Measurements from ENCODE around the gene LCE2A. TPM values are rescaled to one million over a fixed set of nuclear protein-coding genes. Genes with fewer than 3 reads are reported as not detected.
"Not testable (repeated sequence)": the region's sequence is repeated elsewhere in the genome, so short reads cannot be mapped to it uniquely, and the experiment has no call there.

Gene LCE2A, protein sequence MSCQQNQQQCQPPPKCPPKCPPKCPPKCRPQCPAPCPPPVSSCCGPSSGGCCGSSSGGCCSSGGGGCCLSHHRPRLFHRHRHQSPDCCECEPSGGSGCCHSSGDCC
- 2.5 and 3.3 TPM in 2 replicates for total RNA-seq (2014; rRNA removed; shearing (Covaris generic))
- 2.6 and 5.1 TPM in 2 replicates for polyA plus RNA-seq (2015; cell fraction: cytosol; rRNA removed)
- polyA plus RNA-seq (2015; cell fraction: nucleus; rRNA removed): not detected in 2 replicates

DNA sequence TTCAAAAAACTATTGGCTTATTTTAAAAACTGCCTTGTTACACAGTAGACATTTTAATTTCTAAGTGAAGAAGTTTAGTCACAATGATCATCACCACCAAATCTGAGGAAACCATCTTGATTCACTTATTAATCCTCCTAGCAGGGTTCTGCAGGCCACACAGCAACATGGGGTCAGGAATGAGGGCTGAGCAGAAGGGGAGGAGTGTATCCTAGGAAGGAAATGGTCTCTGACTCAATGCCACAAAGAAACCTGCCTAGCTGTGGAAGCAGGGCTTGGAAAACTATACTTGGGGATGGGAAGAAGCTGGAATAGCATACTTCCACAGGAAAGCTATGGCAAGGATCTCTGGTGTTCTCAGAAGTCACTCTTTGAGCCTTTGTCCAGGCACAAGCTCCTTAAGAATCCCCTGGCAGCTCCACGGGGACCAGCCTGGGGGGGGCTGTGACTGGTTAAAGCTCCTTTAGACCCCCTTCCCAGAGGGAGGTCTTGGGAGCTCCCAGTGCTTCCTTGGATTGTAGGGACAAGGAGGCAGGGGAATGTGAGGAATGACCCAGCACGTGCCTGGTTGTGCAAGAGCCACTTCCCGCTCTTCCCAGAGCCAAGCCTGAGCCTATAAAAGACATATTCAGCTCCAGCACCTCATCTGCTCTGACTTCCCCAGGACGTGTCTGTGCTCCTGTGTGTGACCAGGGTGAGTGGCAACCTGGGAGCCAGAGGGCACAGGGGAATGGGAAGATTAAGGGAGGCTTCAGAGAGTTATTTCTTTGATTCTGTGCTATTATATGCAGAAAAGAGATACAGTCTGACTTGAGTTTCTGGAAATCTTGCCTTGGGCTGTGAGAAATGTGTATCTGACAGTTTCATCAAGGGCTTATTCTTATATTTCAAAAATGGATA, at the start of gene LCE2A:
TSS of gene LCE2A (plus strand) at position 645 of the 900 bp plus-strand sequence. CDS start 557 bp downstream, outside the sequence.
- peak; percentile 93 for DNase-seq (ENCODE audit: low read depth, low spot score)
- in situ Hi-C loops (cut with HindIII; ENCODE audit: low pct_unique_long_range_greater_than_20kb, low sequenced_read_pairs): no loop called here

DNA sequence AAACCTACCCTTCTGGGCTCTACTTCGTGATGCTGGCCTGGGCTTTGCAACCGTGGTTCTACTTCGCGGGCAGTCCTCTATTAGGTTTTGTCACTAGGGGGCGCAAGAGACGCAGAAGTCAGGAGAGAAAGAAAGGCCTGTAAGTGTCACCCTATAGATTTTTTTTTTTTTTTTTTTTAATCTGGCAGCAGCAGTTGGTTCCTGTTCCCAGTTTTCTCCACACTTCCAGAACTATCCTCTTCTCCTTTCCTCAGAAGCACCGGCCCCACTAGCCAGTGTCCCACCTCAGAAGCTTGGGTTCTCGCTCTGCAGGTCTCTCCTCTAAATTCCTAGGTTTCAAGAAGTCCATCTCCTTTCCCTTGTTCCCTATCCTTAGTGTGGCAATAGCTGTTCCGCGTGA, 44.0 kb upstream of the LCE2A start:
- in situ Hi-C loops (cut with HindIII; ENCODE audit: low pct_unique_long_range_greater_than_20kb, low sequenced_read_pairs): no loop called here
- DNase-seq (ENCODE audit: low read depth, low spot score): peak; percentile 91

DNA sequence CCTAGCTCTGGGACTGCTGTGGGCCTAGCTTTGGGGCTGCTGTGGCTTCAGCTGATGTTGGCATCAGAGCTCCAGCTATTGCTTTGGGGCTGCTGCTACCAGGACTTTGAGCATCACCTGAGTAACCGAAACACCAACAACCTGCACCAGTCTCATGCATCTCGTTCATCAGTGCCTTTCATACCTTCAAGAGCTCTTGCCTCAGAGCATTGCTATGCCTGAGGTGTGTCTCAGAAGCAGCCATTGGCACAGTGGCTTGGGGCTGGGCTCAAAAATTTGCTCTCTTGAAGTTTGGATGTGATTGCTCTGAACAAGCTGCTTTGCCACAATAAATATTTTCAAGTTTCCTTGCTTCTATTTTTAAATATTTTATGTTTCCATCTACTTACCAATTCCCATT, 41.7 kb upstream of the LCE2A start:
- in situ Hi-C loops (cut with HindIII; ENCODE audit: low pct_unique_long_range_greater_than_20kb, low sequenced_read_pairs): no loop called here
- DNase-seq (ENCODE audit: low read depth, low spot score): no peak

- in situ Hi-C loops (cut with HindIII; ENCODE audit: low pct_unique_long_range_greater_than_20kb, low sequenced_read_pairs): no loop called here
- no peak for DNase-seq (ENCODE audit: low read depth, low spot score)
These were observed 40.5 kb upstream of the LCE2A start for GRCh38 chr1:152657677-152658076.

- no peak for DNase-seq (ENCODE audit: low read depth, low spot score)
- in situ Hi-C loops (cut with HindIII; ENCODE audit: low pct_unique_long_range_greater_than_20kb, low sequenced_read_pairs): no loop called here
These were observed 39.5 kb upstream of the LCE2A start for GRCh38 chr1:152658649-152659048.

DNA sequence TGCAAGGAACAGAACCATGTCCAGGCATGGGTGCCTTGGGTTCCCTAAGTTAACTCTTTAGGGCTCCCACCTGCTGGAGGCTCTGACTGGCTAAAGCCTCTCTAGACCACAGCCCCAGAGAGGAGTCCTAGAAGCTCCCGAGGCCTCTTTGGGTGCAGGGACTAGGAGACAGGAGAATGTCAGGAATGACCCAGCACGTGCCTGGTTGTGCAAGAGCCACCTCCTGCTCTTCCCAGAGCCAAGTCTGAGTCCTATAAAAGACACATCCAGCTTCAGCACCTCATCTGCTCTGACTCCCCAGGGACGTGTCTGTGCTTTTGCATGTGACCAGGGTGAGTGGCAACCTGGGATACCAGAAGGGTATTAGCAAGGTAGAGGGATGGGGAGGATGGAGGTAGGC, 35.0 kb upstream of the LCE2A start, which contains the start of gene LCE2D:
TSS of gene LCE2D (plus strand) at position 283 of the 400 bp plus-strand sequence. CDS start 726 bp downstream, outside the sequence.
- no peak for DNase-seq (ENCODE audit: low read depth, low spot score)
- in situ Hi-C loops (cut with HindIII; ENCODE audit: low pct_unique_long_range_greater_than_20kb, low sequenced_read_pairs): no loop called here

DNA sequence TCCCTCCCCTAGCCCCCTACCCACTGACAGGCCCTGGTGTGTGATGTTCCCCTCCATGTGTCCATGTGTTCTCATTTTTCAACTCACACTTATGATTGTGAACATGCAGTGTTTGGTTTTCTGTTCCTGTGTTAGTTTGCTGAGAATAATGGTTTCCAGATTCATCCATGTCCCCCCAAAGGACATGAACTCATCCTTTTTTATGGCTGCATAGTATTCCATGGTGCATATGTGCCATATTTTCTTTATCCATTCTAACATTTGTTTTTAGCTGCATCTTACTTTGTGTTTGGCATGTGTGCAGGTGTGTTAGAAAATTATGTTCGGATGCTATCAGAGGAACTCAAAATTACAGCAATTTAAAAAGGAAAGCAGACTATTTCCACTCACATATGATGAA, 32.0 kb upstream of the LCE2A start:
- in situ Hi-C loops (cut with HindIII; ENCODE audit: low pct_unique_long_range_greater_than_20kb, low sequenced_read_pairs); DNase-seq (ENCODE audit: low read depth, low spot score): not testable (repeated sequence)

GRCh38 chr1:152667648-152668047, 30.5 kb upstream of the LCE2A start:
- no peak for DNase-seq (ENCODE audit: low read depth, low spot score)
- in situ Hi-C loops (cut with HindIII; ENCODE audit: low pct_unique_long_range_greater_than_20kb, low sequenced_read_pairs): no loop called here

GRCh38 chr1:152673016-152673415, 25.1 kb upstream of the LCE2A start:
- in situ Hi-C loops (cut with HindIII; ENCODE audit: low pct_unique_long_range_greater_than_20kb, low sequenced_read_pairs): no loop called here
- DNase-seq (ENCODE audit: low read depth, low spot score): no peak

DNA sequence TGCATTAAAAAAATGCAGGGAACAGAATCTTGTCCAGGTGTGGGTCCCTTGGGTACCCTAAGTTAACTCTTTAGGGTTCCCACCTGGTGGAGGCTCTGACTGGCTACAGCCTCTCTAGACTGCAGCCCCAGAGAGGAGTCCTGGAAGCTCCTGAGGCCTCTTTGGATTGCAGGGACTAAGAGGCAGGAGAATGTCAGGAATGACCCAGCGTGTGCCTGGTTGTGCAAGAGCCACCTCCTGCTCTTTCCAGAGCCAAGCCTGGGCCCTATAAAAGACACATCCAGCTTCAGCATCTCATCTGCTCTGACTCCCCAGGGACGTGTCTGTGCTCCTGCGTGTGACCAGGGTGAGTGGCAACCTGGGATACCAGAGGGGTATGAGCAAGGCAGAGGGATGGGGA, 23.2 kb upstream of the LCE2A start, which contains the start of gene LCE2C:
TSS of gene LCE2C (plus strand) at position 297 of the 400 bp plus-strand sequence. CDS start 737 bp downstream, outside the sequence.
- DNase-seq (ENCODE audit: low read depth, low spot score); in situ Hi-C loops (cut with HindIII; ENCODE audit: low pct_unique_long_range_greater_than_20kb, low sequenced_read_pairs): not testable (repeated sequence)

GRCh38 chr1:152679459-152679858, 18.7 kb upstream of the LCE2A start:
- in situ Hi-C loops (cut with HindIII; ENCODE audit: low pct_unique_long_range_greater_than_20kb, low sequenced_read_pairs): no loop called here
- no peak for DNase-seq (ENCODE audit: low read depth, low spot score)

GRCh38 chr1:152681616-152682015, 16.5 kb upstream of the LCE2A start:
- in situ Hi-C loops (cut with HindIII; ENCODE audit: low pct_unique_long_range_greater_than_20kb, low sequenced_read_pairs): no loop called here
- no peak for DNase-seq (ENCODE audit: low read depth, low spot score)

GRCh38 chr1:152683846-152684245, 14.3 kb upstream of the LCE2A start:
- in situ Hi-C loops (cut with HindIII; ENCODE audit: low pct_unique_long_range_greater_than_20kb, low sequenced_read_pairs): no loop called here
- no peak for DNase-seq (ENCODE audit: low read depth, low spot score)

- DNase-seq (ENCODE audit: low read depth, low spot score); in situ Hi-C loops (cut with HindIII; ENCODE audit: low pct_unique_long_range_greater_than_20kb, low sequenced_read_pairs): not testable (repeated sequence)
These were observed 12.3 kb upstream of the LCE2A start, which contains the start of gene LCE2B for GRCh38 chr1:152685823-152686222. Gene LCE2B (plus strand): TSS chr1:152686123. CDS start chr1:152686844, 721 bp downstream.

DNA sequence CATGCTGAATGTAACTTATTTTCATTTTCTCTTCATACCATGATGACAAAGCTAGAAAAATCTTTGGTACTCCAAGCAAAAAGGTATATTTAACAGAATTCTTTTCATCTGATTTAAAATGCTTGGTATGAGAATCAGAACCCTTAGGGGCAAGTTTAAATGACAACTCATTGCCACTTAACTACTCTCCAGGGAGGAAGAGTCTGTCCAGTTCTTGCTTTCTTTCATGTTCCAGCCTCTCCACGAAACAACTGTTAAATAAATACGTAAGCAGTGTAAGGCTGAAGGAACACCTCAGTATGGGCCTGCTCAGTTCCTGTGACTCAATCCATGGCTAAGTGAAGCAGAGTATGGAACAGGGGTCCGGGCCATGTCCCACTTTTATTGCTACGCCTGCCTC, 1.6 kb downstream of the LCE2A start:
- no peak for DNase-seq (ENCODE audit: low read depth, low spot score)
- in situ Hi-C loops (cut with HindIII; ENCODE audit: low pct_unique_long_range_greater_than_20kb, low sequenced_read_pairs): no loop called here

DNA sequence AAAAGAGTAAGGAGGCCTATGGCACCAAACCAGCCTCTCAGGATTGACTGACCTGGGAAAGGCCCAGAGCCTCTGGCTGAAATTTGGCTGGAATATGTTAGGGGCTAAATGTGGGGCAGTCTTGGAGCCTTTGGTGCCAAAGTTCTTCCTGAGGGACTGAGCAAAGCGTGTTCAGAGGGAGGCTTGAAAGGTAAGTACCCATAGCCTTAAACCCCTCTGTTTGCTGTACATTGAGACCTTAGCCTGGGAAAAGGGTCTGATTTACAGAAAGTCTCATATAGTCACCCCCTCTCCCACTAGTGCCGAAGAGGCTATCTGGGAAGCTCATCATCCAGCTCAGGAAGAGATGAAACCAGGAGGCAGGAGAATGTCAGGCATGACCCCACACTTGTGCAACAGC, 9.7 kb downstream of the LCE2A start, which contains the start of gene LCE4A:
TSS of gene LCE4A (plus strand) at position 301 of the 400 bp plus-strand sequence. CDS start 916 bp downstream, outside the sequence.
- no peak for DNase-seq (ENCODE audit: low read depth, low spot score)
- in situ Hi-C loops (cut with HindIII; ENCODE audit: low pct_unique_long_range_greater_than_20kb, low sequenced_read_pairs): no loop called here

- no peak for DNase-seq (ENCODE audit: low read depth, low spot score)
- in situ Hi-C loops (cut with HindIII; ENCODE audit: low pct_unique_long_range_greater_than_20kb, low sequenced_read_pairs): no loop called here
These were observed 20.1 kb downstream of the LCE2A start for GRCh38 chr1:152718238-152718637.

DNA sequence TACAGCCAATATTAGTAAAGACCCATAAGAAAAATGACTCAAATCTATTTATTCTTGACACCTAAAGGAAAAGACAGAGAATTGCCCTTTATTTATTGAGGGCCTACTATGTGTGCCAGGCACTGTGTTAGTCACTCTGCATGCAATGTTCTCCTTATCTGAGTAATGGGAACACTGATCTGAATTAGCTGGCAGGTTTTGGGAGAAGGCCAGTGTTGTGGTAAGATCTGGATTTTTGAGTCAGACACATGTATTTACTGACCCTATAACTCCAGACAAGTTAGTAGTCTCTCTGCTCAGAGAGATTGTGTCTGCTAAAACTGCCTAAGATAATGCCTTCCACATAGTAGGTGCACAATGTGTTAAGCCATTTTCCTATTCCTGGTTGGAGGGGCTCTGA, 27.1 kb downstream of the LCE2A start:
- in situ Hi-C loops (cut with HindIII; ENCODE audit: low pct_unique_long_range_greater_than_20kb, low sequenced_read_pairs): no loop called here
- no peak for DNase-seq (ENCODE audit: low read depth, low spot score)
